Stimulated activated CD8-positive, alpha-beta memory T cell treated with anti-CD3 and anti-CD28 coated beads, Interleukin-12 subunit alpha, Interleukin-12 subunit beta, amount 100 ng/mL, for 24 hours (primary cell): ENCODE measurements around the gene C4A.
"Not testable (repeated sequence)": the region's sequence is repeated elsewhere in the genome, so short reads cannot be mapped to it uniquely, and the experiment has no call there.

Source experiments
- DNase-seq: peaks from one replicate; pipeline ENCODE4 v3.0.0-alpha.2; 2020; ENCODE audit errors: extremely low read depth

C4A gene

GRCh38 chr6:31979238-31979898 lies 2.5 kb upstream of the C4A start:
- DNase-seq = no peak

DNA sequence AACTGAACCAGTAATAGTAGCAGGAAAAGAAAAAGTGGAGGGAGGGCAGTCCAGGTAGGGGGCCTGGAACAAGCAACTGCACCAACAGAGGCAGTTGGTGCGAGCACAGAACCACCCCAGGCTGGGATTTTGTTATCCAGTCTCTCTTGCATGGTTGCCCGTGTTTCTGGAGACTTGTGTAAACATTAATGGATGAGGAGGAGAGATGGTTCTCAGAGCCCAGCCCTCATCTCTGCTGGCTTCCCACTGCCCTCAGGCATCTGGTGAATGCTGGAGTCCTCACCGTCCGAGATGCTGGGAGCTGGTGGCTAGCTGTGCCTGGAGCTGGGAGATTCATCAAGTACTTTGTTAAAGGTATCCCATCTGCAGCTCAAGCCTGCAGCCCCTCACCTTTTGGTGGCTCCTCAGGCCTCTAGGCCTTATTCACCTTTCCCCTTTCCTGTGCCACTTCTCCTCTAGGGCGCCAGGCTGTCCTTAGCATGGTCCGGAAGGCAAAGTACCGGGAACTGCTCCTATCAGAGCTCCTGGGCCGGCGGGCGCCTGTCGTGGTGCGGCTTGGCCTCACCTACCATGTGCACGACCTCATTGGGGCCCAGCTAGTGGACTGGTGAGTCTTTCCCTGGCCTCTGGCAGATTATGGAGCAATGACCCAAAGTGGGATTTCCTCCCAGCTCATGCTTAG lies 1.5 kb upstream of the C4A start:
- not testable (repeated sequence) for DNase-seq

DNA sequence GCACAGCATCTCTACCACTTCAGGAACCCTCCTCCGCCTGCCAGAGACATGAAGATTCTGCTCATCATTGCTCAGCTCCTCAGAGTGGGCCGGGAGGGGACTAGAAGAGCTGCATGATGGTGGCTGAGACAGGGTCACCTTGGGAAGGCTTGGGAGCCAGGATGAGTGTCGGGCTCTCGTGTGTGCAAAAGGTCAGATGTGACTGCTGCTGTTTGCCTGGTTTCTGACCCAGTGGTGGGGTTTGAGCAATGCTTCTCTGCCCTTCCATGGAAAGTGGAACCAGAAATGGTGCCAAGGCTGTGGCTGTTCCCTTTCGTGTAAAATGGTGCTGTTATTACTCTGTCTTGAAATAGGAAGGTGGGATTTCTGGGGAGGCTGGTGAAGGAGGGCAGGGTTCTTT lies 859 bp upstream of the C4A start:
- not testable (repeated sequence) for DNase-seq

- not testable (repeated sequence) for DNase-seq
Measured at GRCh38 chr6:31989363-31989762, 7.5 kb downstream of the C4A start.

DNA sequence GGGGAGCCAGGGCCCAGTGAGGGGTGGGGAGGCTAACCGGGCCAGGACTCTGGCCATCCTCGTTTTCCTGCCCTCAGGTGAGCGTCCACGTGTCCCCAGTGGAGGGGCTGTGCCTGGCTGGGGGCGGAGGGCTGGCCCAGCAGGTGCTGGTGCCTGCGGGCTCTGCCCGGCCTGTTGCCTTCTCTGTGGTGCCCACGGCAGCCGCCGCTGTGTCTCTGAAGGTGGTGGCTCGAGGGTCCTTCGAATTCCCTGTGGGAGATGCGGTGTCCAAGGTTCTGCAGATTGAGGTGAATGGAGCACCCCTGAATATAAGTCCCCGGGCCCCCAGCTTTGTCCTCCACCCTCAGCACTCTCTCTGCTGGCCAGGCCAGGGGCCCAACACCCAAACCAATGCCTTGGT lies 12.6 kb downstream of the C4A start:
- DNase-seq = not testable (repeated sequence)

DNA sequence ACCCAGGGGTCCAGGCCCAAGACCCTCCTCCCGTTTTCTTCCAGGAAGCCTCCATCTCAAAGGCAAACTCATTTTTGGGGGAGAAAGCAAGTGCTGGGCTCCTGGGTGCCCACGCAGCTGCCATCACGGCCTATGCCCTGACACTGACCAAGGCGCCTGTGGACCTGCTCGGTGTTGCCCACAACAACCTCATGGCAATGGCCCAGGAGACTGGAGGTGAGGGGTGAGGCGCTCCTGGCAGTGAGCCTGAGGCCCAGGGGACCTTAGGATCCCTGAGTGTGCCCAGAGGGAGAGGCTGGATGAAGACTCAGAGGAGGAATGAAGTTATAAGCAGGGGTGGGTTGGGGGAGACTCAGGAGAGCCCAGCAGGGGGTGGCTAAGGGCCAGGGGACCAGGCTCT lies 14.5 kb downstream of the C4A start:
- not testable (repeated sequence) for DNase-seq

GRCh38 chr6:32002546-32003268 lies 20.9 kb downstream of the C4A start:
- not testable (repeated sequence) for DNase-seq

DNA sequence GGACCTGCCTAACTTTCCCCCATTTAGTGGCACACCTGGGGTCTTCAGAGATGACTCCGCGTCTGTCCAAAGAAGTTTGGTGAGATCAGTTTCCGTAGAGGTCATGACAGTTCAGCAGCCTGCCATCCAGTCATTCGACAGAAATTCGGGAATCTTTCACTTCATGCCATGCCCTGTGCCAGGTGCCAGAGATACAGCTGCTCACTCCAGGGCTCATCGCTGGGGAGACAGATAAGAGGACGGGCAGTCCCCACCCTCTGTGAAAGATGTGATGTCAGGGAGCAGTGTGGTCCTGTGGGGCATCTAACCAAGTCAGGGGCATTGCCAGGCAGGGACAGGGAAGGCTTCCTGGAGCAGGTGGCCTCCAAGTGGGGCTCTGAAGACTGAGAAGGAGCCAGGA lies 21.4 kb downstream of the C4A start:
- not testable (repeated sequence) for DNase-seq

GRCh38 chr6:32004393-32004792 lies 22.5 kb downstream of the C4A start:
- not testable (repeated sequence) for DNase-seq

DNA sequence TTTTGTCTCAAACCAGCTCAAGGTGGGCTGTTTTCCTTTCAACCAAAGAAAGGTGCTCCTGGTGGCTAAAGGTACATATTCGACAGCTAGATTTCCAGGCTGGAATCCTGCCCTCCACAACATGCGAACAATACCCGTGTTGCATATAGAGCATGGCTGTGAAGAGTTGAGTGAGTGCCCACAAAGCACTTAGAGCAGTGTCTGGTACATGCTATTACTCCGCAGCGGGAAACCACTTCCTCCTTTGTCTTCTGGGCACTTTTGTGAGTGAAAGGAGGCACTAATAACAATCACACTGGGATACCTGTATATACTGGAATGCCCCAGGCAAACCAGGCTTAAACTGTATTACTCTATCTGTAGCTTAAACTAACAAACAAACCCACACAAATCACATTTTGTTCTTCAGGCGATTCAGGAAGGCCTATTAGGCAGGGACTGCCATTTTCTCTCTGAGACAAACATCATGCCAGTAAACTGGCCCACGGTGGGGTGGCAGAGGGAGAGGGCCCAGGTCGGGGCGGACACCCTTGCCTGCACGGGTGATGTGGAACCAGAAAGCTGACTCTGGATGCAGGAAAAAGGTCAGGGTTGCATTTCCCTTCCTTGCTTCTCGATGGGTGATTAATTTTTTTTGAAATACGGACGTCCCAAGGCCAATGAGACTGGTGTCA lies 23.1 kb downstream of the C4A start:
- not testable (repeated sequence) for DNase-seq

DNA sequence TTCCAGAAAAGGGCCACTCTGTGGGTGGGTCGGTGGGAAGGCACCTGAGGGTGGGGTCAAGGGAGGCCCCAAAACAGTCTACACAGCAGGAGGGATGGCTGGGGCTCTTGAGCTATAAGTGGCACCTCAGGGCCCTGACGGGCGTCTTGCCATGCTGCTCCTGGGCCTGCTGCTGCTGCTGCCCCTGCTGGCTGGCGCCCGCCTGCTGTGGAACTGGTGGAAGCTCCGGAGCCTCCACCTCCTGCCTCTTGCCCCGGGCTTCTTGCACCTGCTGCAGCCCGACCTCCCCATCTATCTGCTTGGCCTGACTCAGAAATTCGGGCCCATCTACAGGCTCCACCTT lies 23.7 kb downstream of the C4A start:
- DNase-seq = not testable (repeated sequence)

GRCh38 chr6:32005991-32006529 lies 24.2 kb downstream of the C4A start:
- DNase-seq = not testable (repeated sequence)

- not testable (repeated sequence) for DNase-seq
Measured at GRCh38 chr6:32007086-32007485, 25.2 kb downstream of the C4A start.

GRCh38 chr6:32008037-32008436 lies 26.2 kb downstream of the C4A start:
- not testable (repeated sequence) for DNase-seq

- DNase-seq = not testable (repeated sequence)
Measured at GRCh38 chr6:32008616-32009015, 26.8 kb downstream of the C4A start.

- not testable (repeated sequence) for DNase-seq
Measured at GRCh38 chr6:32009537-32009936, 27.7 kb downstream of the C4A start.

DNA sequence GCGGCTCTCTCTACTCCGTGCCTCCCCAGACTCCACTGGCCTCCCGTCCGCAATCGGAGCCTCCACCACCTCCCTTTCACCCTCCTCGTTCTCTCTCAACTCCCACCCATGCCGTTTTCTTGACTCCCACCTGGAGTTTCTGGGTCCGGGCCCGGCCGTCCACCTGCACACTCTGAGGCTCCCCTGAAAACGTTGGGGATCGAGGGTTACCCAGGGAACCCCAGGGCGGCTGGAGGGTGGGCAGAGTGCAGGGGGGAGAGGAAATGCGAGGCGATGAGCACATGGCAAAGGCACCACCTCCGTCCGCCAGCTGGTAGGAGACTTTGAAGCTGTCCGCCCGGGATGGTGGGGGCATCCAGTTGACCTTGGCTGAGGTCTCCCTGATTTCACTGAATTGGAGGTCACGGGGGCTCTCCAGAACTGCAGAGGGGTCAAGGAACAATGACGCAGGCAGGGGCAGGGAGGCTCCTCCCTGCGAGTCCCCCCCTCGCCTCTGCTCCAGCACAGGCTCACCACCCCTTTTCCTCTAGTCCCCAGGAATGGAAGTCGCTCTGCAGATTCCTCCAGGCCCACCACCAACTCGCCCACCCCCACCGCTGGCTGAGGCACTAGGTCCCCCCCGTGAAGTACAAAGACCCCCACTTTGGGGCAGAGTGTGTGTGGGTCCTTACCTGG lies 29.1 kb downstream of the C4A start:
- not testable (repeated sequence) for DNase-seq

DNA sequence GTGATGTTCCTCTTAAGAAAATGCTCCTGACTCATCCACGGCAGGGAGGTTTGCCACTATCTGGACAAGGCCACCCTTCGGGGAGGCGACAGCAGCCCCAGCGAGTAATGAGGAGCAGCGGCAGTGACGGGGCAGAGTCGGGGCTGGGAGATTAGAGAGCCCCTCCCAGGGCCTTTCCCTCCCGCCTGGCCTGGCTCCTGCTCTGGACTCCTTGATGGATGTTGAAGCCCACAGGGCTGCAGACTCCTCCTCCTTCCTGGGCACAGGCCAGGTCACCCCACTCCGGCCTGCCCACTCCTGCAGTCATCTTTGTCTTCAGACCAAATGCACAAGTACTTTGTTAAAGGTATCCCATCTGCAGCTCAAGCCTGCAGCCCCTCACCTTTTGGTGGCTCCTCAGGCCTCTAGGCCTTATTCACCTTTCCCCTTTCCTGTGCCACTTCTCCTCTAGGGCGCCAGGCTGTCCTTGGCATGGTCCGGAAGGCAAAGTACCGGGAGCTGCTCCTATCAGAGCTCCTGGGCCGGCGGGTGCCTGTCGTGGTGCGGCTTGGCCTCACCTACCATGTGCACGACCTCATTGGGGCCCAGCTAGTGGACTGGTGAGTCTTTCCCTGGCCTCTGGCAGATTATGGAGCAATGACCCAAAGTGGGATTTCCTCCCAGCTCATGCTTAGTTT lies 31.2 kb downstream of the C4A start:
- DNase-seq = not testable (repeated sequence)

DNA sequence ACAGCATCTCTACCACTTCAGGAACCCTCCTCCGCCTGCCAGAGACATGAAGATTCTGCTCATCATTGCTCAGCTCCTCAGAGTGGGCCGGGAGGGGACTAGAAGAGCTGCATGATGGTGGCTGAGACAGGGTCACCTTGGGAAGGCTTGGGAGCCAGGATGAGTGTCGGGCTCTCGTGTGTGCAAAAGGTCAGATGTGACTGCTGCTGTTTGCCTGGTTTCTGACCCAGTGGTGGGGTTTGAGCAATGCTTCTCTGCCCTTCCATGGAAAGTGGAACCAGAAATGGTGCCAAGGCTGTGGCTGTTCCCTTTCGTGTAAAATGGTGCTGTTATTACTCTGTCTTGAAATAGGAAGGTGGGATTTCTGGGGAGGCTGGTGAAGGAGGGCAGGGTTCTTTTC lies 31.9 kb downstream of the C4A start:
- DNase-seq = not testable (repeated sequence)

- DNase-seq = not testable (repeated sequence)
Measured at GRCh38 chr6:32014547-32014946, 32.7 kb downstream of the C4A start, which contains the start of gene C4B. C4B (plus strand) TSS chr6:32014795; CDS start chr6:32014846, 51 bp downstream.

DNA sequence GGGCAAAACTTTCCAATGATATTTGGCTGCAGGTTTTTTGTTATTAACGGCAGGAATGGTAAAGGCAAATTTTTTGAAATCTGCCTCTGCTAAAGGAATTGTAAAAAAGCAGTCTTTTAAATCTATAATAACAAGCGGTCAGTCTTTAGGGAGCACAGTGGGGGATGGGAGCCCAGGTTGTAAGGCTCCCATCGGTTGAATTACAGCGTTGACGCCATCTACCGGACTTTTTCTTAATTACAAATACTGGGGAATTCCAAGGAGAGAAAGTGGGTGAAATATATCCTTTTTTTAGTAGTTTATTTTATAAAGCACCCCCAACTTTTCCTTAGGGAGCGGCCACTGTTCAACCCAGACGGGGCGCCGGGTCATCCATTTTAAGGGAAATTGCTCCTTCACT lies 40.2 kb downstream of the C4A start:
- DNase-seq = not testable (repeated sequence)
